GM12891 (cell line): ENCODE results near the gene SSX4B.
"Not testable (repeated sequence)": the region's sequence is repeated elsewhere in the genome, so short reads cannot be mapped to it uniquely, and the experiment has no call there.

Source experiments
- PAX5 ChIP-seq: IDR thresholded peaks from 2 replicates; pipeline ENCODE4 v1.6.1; 2011; ENCODE audit warnings: low read length, moderate library complexity, mild to moderate bottlenecking; ENCODE audit not compliant: insufficient read depth, severe bottlenecking
- POLR2A ChIP-seq: IDR thresholded peaks from 2 replicates; pipeline ENCODE4 v1.6.1; 2011; ENCODE audit warnings: low read depth, low read length, control low read depth
- POLR2AphosphoS5 ChIP-seq: IDR thresholded peaks from 2 replicates; pipeline ENCODE4 v1.6.1; 2011; ENCODE audit warnings: low read depth, low read length, control low read depth
- POU2F2 ChIP-seq: IDR thresholded peaks from 2 replicates; pipeline ENCODE4 v1.6.1; 2011; ENCODE audit warnings: low read depth, mild to moderate bottlenecking, control low read depth, low read length, moderate library complexity
- SPI1 ChIP-seq: IDR thresholded peaks from 2 replicates; pipeline ENCODE4 v1.6.1; 2011; ENCODE audit warnings: low read depth, low read length, control low read depth
- TAF1 ChIP-seq: IDR thresholded peaks from 2 replicates; pipeline ENCODE4 v1.6.1; 2011; ENCODE audit warnings: low read depth, low read length, control low read depth

DNA sequence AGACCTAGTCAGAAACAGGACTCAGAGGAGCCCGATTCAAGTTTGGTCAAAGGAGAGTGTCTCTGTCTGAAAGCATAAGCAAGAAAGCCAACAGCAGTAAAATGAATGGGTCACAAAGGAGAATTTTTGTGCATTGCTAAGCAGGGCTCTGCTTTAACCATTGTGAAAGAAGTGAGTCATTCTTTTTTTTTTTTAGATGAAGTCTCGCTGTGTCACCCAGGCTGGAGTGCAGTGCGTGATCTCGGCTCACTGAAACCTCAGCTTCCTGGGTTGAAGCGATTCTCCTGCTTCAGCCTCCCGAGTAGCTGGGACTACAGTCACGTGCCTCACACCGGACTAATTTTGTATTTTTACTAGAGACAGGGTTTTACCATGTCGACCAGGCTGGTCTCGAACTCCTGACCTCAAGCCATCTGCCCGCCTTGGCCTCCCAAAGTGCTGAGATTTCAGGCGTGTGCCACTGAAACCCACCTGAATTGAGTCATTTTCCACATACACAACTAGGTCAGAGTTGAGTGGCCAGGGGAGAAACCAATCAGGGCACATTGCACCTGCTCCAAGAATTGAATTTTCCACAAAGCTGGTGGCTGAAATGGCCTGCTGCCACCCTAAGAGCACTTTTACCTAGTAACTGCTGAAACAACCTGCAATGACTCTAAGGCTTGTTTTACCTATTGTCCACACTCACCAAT is 43.9 kb downstream of the SSX4B start:
- not testable (repeated sequence) for TF ChIP-seq POLR2AphosphoS5, POLR2A, TAF1, SPI1, PAX5, POU2F2
